ENCODE data around the gene ZNF366. TPM values are rescaled to one million over a fixed set of nuclear protein-coding genes. Genes with fewer than 3 reads are reported as not detected.
A peak's percentile ranks its signal among the peaks of the same experiment; 100 is the strongest.

Gene ZNF366
- total RNA-seq, 1 experiment from 2014 or later: not detected

DNA sequence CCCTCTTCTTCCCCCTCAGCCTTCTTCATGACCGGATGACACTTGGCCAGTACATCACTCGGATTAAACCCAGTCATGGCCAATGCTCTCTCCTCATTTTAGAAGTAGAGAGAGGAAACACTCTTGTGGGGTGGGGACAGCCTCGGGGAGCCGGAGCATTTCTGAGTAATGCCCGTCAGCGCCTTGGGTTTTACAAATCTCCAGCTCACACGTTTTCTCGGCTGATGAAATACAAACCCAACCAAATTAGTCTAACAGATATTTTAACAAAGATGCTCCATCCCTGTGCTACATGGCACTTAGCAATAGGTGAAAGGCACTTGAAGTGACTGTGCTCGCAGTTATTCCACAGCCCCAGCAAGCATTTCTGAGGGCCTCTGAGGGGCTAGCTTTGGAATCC is 51.7 kb downstream of the ZNF366 start:
- Histone ChIP-seq H3K27ac (ENCODE audit: low read length) (no peak overlapping the region), H3K36me3 (ENCODE audit: insufficient read depth, low read length) (no peaks in the 10 kb centered on the region), H4K20me1 (ENCODE audit: insufficient read depth, low read depth, low read length) (no peaks in the 10 kb centered on the region), H3K27me3 (ENCODE audit: low read length) (no peaks in the 10 kb centered on the region), H3K9me2 (replicated peaks; ENCODE audit: insufficient read depth, low read length) (no peaks in the 10 kb centered on the region), H3K4me3 (ENCODE audit: low read length) (no peak overlapping the region), H2AFZ (ENCODE audit: low read length) (no peak overlapping the region), H3K4me2 (ENCODE audit: low read depth, low read length, poor library complexity, severe bottlenecking) (no peak overlapping the region), H3K9ac (ENCODE audit: low read length) (no peak overlapping the region), H3K9me3 (ENCODE audit: low read length) (no peaks in the 10 kb centered on the region), H3K4me1 (ENCODE audit: low read length) (peaks cover 8% of the 10 kb centered on the region), H3K79me2 (ENCODE audit: low read length) (no peaks in the 10 kb centered on the region)
- no peak for DNase-seq

DNA sequence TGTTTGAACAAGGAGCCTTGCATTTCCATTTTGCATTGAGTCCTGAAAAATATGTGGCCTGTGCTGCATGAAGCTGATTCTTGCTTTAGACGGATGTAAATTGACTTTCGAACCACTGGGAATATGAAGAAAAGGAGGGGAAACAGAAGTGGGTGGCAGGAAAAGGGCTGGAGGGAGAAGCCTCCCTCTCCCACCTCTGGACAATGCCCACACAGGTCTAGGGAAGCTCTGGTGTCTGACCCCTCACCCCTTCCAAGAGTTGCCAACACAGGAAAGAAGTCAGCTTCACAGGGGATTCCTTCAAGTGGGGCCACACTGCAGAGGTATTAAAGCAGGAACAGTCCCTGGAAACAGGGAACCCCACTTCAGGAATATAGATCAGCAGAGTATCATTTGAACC is 52.2 kb downstream of the ZNF366 start:
- no peaks in the 10 kb centered on the region for H4K20me1 ChIP-seq (ENCODE audit: insufficient read depth, low read depth, low read length)
- no peak overlapping the region for H3K27ac ChIP-seq (ENCODE audit: low read length)
- no peak overlapping the region for H2AFZ ChIP-seq (ENCODE audit: low read length)

DNA sequence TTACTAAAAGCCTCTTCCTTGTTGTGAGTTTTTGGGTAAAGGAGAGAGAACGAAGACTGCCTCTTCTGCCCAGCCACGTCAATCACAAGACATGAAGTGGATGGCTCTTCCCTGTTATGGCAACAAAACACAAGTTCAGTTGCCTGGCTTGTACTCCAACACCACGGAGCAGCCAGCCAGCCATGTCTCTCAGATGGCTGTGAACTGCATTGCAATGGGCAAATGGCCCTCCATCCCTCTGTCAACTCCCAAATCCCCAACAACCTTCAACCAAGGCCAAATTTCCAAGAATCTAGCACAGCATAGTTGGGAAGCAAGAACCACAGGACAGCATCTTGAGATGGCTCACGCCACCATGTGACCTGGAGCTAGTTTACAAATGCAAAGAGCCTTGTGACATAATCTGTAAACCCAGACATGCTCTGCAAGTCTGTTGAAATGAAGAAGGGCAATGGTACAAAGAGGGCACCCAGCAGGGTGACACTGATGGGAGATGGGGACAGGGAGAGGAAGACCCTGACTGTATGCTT is 53.9 kb downstream of the ZNF366 start:
- H3K4me2 ChIP-seq (ENCODE audit: low read depth, low read length, poor library complexity, severe bottlenecking): no peak overlapping the region
- H3K79me2 ChIP-seq (ENCODE audit: low read length): no peaks in the 10 kb centered on the region
- H3K9me3 ChIP-seq (ENCODE audit: low read length): no peaks in the 10 kb centered on the region
- H3K36me3 ChIP-seq (ENCODE audit: insufficient read depth, low read length): no peaks in the 10 kb centered on the region
- no peaks in the 10 kb centered on the region for H3K27me3 ChIP-seq (ENCODE audit: low read length)
- H3K4me1 ChIP-seq (ENCODE audit: low read length): peaks cover 8% of the 10 kb centered on the region
- H3K9me2 ChIP-seq (replicated peaks; ENCODE audit: insufficient read depth, low read length): no peaks in the 10 kb centered on the region
- no peak for DNase-seq
- H4K20me1 ChIP-seq (ENCODE audit: insufficient read depth, low read depth, low read length): no peaks in the 10 kb centered on the region
- no peak overlapping the region for H3K4me3 ChIP-seq (ENCODE audit: low read length)
- H3K9ac ChIP-seq (ENCODE audit: low read length): no peak overlapping the region
- H3K27ac ChIP-seq (ENCODE audit: low read length): no peak overlapping the region
- no peak overlapping the region for H2AFZ ChIP-seq (ENCODE audit: low read length)

More for the DNA sequence above, 52.2 kb downstream of the ZNF366 start:
- H3K4me3 ChIP-seq (ENCODE audit: low read length): no peak overlapping the region
- no peak overlapping the region for H3K9ac ChIP-seq (ENCODE audit: low read length)
- peaks cover 8% of the 10 kb centered on the region for H3K4me1 ChIP-seq (ENCODE audit: low read length)
- H3K79me2 ChIP-seq (ENCODE audit: low read length): no peaks in the 10 kb centered on the region
- no peaks in the 10 kb centered on the region for H3K9me3 ChIP-seq (ENCODE audit: low read length)
- H3K36me3 ChIP-seq (ENCODE audit: insufficient read depth, low read length): no peaks in the 10 kb centered on the region
- DNase-seq: no peak
- no peaks in the 10 kb centered on the region for H3K27me3 ChIP-seq (ENCODE audit: low read length)
- H3K4me2 ChIP-seq (ENCODE audit: low read depth, low read length, poor library complexity, severe bottlenecking): no peak overlapping the region
- H3K9me2 ChIP-seq (replicated peaks; ENCODE audit: insufficient read depth, low read length): no peaks in the 10 kb centered on the region

DNA sequence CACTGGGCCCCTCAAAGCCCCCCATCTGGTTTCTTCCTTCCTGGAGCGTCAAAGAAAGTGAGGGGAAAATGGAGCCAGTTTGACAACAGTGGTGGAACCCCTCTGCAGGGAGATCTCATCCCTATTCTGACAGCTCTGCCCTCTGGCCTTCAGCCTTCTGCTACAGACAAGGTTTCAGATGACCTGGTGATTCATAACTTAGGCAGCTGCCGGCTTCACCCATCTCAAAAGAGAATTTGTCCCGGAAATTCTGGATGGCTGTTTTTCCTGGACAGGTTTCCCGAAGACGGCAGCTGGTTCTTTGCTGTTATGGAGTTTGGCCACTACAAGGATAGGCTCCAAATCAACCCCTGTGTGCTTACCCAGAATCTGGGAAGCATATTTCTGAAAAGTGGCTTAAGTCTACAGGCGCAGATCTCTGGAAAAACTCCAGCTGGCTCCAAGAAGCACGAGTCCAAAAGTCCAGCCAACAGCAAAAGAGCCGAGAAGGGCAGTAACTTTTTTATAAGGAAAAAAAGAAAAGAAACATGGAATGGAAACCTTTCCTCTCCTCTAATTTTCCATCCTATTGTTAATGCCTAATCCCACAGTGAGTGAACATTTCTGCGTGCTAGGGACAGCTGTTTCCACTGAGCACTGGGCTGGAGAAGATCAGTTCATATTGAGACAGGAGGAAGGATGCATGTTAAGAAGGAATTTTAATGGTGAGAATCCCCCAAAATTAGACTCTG is 54.5 kb downstream of the ZNF366 start:
- Histone ChIP-seq H3K4me1 (ENCODE audit: low read length) (peaks cover 8% of the 10 kb centered on the region), H3K9me3 (ENCODE audit: low read length) (no peaks in the 10 kb centered on the region), H3K79me2 (ENCODE audit: low read length) (no peaks in the 10 kb centered on the region), H4K20me1 (ENCODE audit: insufficient read depth, low read depth, low read length) (no peaks in the 10 kb centered on the region), H3K4me3 (ENCODE audit: low read length) (no peak overlapping the region), H3K36me3 (ENCODE audit: insufficient read depth, low read length) (no peaks in the 10 kb centered on the region), H3K27me3 (ENCODE audit: low read length) (no peaks in the 10 kb centered on the region), H2AFZ (ENCODE audit: low read length) (no peak overlapping the region), H3K9me2 (replicated peaks; ENCODE audit: insufficient read depth, low read length) (no peaks in the 10 kb centered on the region), H3K27ac (ENCODE audit: low read length) (no peak overlapping the region), H3K9ac (ENCODE audit: low read length) (no peak overlapping the region), H3K4me2 (ENCODE audit: low read depth, low read length, poor library complexity, severe bottlenecking) (no peak overlapping the region)
- no peak for DNase-seq

DNA sequence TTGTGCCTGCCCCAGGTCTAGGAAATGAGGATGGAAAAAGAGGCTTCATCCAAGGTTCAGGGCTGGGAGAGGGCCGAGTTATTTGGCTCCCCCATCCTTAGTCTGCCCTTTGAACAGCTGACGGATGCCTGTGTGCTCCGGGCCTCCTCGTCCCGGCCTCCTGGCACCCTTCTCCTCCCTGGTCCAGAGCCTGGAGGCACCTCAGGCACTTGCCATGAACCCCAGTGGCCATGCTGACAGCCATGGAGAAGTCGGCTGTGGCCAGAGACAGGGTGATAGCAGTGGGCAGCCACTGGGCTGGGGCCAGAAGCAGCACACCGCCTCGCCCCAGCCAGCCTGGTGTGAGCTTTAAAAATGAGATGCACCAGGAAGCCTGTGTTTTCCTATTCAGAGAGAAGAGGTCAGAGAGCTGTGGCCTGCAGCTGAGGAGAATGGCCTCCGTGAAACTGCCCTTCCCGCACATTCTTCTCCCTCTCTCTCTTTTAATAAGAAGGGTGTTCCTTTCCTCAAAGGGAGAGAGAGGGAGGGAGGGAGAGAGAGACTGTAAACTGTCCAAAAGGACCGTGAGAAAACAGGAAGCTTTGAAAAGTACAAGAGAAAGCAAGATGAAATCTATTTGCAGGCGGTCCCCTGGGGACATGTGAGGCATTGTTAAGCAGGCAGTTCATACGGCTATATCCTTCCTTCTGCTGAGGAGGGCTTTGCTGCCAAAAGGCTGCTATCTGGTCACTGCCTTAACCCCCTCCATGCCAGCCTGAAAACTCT is 55.3 kb downstream of the ZNF366 start:
- no peak overlapping the region for H3K4me3 ChIP-seq (ENCODE audit: low read length)
- peaks cover 8% of the 10 kb centered on the region for H3K4me1 ChIP-seq (ENCODE audit: low read length)
- no peaks in the 10 kb centered on the region for H3K9me2 ChIP-seq (replicated peaks; ENCODE audit: insufficient read depth, low read length)
- no peaks in the 10 kb centered on the region for H3K79me2 ChIP-seq (ENCODE audit: low read length)
- no peaks in the 10 kb centered on the region for H3K9me3 ChIP-seq (ENCODE audit: low read length)
- no peak overlapping the region for H3K27ac ChIP-seq (ENCODE audit: low read length)
- no peak overlapping the region for H3K9ac ChIP-seq (ENCODE audit: low read length)
- H3K36me3 ChIP-seq (ENCODE audit: insufficient read depth, low read length): no peaks in the 10 kb centered on the region
- H3K27me3 ChIP-seq (ENCODE audit: low read length): no peaks in the 10 kb centered on the region
- peak; percentile 68 for DNase-seq
- H2AFZ ChIP-seq (ENCODE audit: low read length): no peak overlapping the region
- H4K20me1 ChIP-seq (ENCODE audit: insufficient read depth, low read depth, low read length): no peaks in the 10 kb centered on the region
- no peak overlapping the region for H3K4me2 ChIP-seq (ENCODE audit: low read depth, low read length, poor library complexity, severe bottlenecking)

DNA sequence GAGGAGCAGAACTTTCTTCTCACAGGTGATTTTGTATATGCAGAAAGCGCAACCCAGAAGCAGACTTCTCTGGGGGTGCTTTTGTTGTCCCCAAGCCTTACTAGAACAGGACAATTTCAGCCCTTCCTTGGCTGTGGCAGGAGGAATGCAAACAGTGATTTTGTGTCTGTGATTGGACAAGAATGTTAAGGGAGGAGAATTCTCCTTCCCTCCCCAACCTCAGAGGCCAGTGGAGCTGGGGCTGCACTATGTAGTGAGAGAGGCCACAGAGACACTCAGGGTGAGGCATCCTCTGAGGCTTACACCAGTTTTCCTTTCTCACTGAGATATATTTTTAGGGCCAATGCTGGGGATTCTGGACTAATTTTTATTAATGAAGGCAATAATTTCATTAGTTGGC is 58.8 kb downstream of the ZNF366 start:
- Histone ChIP-seq H3K4me1 (ENCODE audit: low read length) (peaks cover 8% of the 10 kb centered on the region), H3K4me2 (ENCODE audit: low read depth, low read length, poor library complexity, severe bottlenecking) (no peak overlapping the region), H3K79me2 (ENCODE audit: low read length) (no peaks in the 10 kb centered on the region), H3K4me3 (ENCODE audit: low read length) (no peak overlapping the region), H3K27me3 (ENCODE audit: low read length) (no peaks in the 10 kb centered on the region), H3K9ac (ENCODE audit: low read length) (no peak overlapping the region), H4K20me1 (ENCODE audit: insufficient read depth, low read depth, low read length) (no peaks in the 10 kb centered on the region), H3K36me3 (ENCODE audit: insufficient read depth, low read length) (no peaks in the 10 kb centered on the region), H2AFZ (ENCODE audit: low read length) (no peak overlapping the region), H3K27ac (ENCODE audit: low read length) (no peak overlapping the region), H3K9me2 (replicated peaks; ENCODE audit: insufficient read depth, low read length) (no peaks in the 10 kb centered on the region), H3K9me3 (ENCODE audit: low read length) (no peaks in the 10 kb centered on the region)
- DNase-seq: no peak

DNA sequence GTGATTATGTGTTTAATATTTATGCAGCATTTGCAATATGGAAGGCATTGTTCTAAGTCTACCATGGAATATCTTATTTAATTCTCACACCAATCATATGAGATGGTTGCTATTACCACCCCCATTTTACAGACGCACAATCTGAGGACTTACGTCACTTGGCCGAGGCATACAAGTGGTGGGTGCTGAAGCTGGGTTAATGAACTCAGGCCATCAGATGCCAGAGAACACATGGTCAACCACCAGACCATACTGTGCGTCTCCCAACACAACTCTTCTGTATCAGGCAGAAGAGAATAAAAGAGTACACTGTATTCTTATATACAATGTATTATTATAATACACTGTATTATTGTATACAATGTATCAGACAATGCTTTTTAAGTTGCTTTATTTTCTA is 59.5 kb downstream of the ZNF366 start:
- Histone ChIP-seq H3K9me2 (replicated peaks; ENCODE audit: insufficient read depth, low read length) (no peaks in the 10 kb centered on the region), H4K20me1 (ENCODE audit: insufficient read depth, low read depth, low read length) (no peaks in the 10 kb centered on the region), H2AFZ (ENCODE audit: low read length) (no peak overlapping the region), H3K27ac (ENCODE audit: low read length) (no peak overlapping the region), H3K27me3 (ENCODE audit: low read length) (no peaks in the 10 kb centered on the region), H3K9me3 (ENCODE audit: low read length) (no peaks in the 10 kb centered on the region), H3K36me3 (ENCODE audit: insufficient read depth, low read length) (no peaks in the 10 kb centered on the region), H3K4me3 (ENCODE audit: low read length) (no peak overlapping the region), H3K9ac (ENCODE audit: low read length) (no peak overlapping the region), H3K79me2 (ENCODE audit: low read length) (no peaks in the 10 kb centered on the region), H3K4me1 (ENCODE audit: low read length) (peaks cover 8% of the 10 kb centered on the region), H3K4me2 (ENCODE audit: low read depth, low read length, poor library complexity, severe bottlenecking) (no peak overlapping the region)
- DNase-seq: no peak

DNA sequence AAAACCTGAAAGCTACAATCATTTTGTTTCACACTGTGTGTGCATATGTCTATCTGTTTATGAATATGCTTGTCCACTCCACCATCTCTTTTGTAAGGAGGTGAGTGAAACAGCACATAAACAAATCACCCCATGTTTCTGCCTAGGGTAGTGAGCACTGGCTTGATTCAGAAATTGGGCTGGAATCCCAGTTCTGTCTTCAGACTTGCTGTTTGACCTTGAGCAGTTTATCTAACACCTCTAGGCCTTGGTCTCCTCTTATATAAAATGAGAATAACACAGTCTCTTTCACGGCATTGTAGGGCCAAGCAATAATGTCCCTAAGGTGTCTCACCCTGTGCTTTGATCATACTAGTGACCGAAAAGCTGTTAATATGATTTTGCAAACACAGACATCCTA is 61.2 kb downstream of the ZNF366 start:
- H3K36me3 ChIP-seq (ENCODE audit: insufficient read depth, low read length): no peaks in the 10 kb centered on the region
- no peak overlapping the region for H2AFZ ChIP-seq (ENCODE audit: low read length)
- no peaks in the 10 kb centered on the region for H3K4me1 ChIP-seq (ENCODE audit: low read length)
- H3K9me2 ChIP-seq (replicated peaks; ENCODE audit: insufficient read depth, low read length): no peaks in the 10 kb centered on the region
- H3K27ac ChIP-seq (ENCODE audit: low read length): no peak overlapping the region
- no peaks in the 10 kb centered on the region for H3K27me3 ChIP-seq (ENCODE audit: low read length)
- H3K9me3 ChIP-seq (ENCODE audit: low read length): no peaks in the 10 kb centered on the region
- no peak overlapping the region for H3K4me3 ChIP-seq (ENCODE audit: low read length)
- H3K4me2 ChIP-seq (ENCODE audit: low read depth, low read length, poor library complexity, severe bottlenecking): no peak overlapping the region
- no peaks in the 10 kb centered on the region for H3K79me2 ChIP-seq (ENCODE audit: low read length)
- no peaks in the 10 kb centered on the region for H4K20me1 ChIP-seq (ENCODE audit: insufficient read depth, low read depth, low read length)
- H3K9ac ChIP-seq (ENCODE audit: low read length): no peak overlapping the region
- DNase-seq: no peak

All from Karpas-422 (cell line).